ENCODE measurements around the gene PHACTR4. TPM values are rescaled to one million over a fixed set of nuclear protein-coding genes. Genes with fewer than 3 reads are reported as not detected.
"Not testable (repeated sequence)": the region's sequence is repeated elsewhere in the genome, so short reads cannot be mapped to it uniquely, and the experiment has no call there.

The PHACTR4 gene
- total RNA-seq, 1 donor from 2014 or later, result 31.3 TPM

DNA sequence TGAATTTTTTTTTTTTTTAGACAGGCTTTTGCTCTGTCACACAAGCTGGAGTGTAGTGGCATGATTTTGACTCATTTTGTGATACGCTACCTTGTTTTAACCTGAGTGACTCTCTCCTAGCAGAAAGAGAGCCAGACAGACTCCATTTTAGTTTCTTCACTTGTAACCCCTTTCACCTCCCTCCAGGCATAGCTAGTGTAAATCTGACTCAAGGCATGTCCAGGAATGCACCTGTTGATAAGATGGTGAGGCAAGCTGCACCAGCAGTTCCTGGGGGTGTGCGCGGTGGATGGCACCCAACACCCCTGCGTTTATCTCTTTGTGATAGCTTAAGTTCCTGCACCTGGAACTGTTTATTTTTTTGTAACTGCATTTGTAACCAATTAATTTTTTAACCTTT lies 4.7 kb upstream of the PHACTR4 start:
- H3K36me3 ChIP-seq (ENCODE audit: control insufficient read depth, insufficient read depth, low read length), result no peaks in the 10 kb centered on the region
- TF ChIP-seq, protein P1, sequence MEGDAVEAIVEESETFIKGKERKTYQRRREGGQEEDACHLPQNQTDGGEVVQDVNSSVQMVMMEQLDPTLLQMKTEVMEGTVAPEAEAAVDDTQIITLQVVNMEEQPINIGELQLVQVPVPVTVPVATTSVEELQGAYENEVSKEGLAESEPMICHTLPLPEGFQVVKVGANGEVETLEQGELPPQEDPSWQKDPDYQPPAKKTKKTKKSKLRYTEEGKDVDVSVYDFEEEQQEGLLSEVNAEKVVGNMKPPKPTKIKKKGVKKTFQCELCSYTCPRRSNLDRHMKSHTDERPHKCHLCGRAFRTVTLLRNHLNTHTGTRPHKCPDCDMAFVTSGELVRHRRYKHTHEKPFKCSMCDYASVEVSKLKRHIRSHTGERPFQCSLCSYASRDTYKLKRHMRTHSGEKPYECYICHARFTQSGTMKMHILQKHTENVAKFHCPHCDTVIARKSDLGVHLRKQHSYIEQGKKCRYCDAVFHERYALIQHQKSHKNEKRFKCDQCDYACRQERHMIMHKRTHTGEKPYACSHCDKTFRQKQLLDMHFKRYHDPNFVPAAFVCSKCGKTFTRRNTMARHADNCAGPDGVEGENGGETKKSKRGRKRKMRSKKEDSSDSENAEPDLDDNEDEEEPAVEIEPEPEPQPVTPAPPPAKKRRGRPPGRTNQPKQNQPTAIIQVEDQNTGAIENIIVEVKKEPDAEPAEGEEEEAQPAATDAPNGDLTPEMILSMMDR (IDR thresholded peaks at IDR 0.05; ENCODE audit: insufficient read depth, low read length, poor library complexity, severe bottlenecking), result no peak
- no peaks in the 10 kb centered on the region for H3K27me3 ChIP-seq (ENCODE audit: control insufficient read depth, insufficient read depth, low read length)
- no peak for DNase-seq (ENCODE audit: low read depth)
- H3K4me3 ChIP-seq (ENCODE audit: low read depth, low read length), result no peak overlapping the region

DNA sequence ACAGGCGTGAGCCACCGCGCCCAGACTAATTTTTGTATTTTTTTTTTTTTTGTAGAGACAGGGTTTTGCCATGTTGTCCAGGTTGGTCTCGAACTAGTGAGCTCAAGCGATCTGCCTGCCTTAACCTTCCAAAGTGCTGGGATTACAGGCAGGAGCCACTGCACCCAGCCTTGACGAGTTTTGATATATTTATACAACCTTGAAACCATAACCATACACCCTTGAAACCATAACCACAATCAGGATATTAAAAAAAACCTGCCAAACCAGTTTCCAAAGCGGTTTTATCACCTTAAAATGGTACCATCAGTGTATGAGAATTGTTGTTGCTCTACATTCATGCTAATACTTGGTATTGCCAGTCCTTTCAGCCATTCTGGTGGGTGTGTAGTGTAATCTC lies 3.7 kb upstream of the PHACTR4 start:
- Histone ChIP-seq H3K4me3 (ENCODE audit: low read depth, low read length) (no peak overlapping the region), H3K36me3 (ENCODE audit: control insufficient read depth, insufficient read depth, low read length) (no peaks in the 10 kb centered on the region), H3K27me3 (ENCODE audit: control insufficient read depth, insufficient read depth, low read length) (no peaks in the 10 kb centered on the region)
- DNase-seq (ENCODE audit: low read depth), result no peak
- TF ChIP-seq, protein P1 (IDR thresholded peaks at IDR 0.05; ENCODE audit: insufficient read depth, low read length, poor library complexity, severe bottlenecking), result no peak

DNA sequence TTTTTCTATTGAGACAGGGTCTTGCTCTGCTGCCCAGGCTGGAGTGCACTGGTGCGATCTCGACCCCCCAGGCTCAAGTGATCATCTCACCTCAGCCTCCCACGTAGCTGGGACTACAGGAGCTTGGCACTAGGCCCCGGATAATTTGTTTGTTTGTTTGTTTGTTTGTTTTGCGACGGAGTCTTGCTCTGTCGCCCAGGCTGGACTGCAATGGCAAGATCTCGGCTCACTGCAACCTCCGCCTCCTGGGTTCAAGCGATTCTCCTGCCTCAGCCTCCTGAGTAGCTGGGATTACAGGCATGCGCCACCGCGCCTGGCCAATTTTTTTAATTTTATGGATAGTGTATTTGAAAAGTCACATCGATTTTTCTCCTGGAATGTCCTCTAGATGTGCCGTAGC lies 932 bp upstream of the PHACTR4 start:
- H3K27me3 ChIP-seq (ENCODE audit: control insufficient read depth, insufficient read depth, low read length); DNase-seq (ENCODE audit: low read depth); H3K36me3 ChIP-seq (ENCODE audit: control insufficient read depth, insufficient read depth, low read length); H3K4me3 ChIP-seq (ENCODE audit: low read depth, low read length): not testable (repeated sequence)

DNA sequence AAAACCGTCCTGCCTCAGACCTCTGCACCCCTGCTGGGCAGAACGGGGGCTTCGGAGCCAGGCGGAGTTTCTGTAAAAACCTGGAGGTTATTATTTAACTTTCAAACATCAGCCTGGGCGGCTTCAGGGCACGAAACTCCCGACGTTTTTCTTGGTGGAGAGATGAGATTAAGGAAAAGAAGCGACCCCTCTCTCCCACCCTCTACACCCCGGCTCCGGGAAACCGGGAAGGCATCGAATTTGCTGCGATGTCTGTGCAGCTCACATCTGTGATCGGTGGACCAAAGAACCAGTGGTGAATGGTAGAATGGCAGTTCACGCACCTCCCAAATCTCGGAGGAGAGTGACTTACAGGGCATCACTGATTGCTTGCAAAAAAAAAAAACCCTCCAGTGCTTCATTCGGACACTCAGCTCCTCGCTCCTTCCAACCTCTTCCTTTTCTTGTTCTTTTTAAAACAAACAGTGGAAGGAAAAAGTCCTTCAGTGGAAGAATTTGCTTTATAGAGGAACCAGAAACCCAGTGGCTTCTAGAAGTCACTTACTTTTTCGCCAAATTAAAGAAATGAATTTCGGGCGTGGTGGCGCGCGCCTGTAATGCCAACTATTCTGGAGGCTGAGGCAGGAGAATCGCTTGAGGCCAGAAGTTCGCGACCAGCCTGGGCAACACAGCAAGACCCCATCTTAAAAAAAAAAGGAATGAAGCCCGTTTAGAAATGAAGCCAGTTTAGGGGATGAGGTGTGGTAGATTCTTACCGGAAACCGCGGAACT lies 884 bp downstream of the PHACTR4 start:
- TF ChIP-seq, protein P1 (IDR thresholded peaks at IDR 0.05; ENCODE audit: insufficient read depth, low read length, poor library complexity, severe bottlenecking), result no peak
- no peak for DNase-seq (ENCODE audit: low read depth)
- Histone ChIP-seq H3K4me3 (ENCODE audit: low read depth, low read length) (peak overlapping the region; percentile 73), H3K36me3 (ENCODE audit: control insufficient read depth, insufficient read depth, low read length) (no peaks in the 10 kb centered on the region), H3K27me3 (ENCODE audit: control insufficient read depth, insufficient read depth, low read length) (no peaks in the 10 kb centered on the region)

DNA sequence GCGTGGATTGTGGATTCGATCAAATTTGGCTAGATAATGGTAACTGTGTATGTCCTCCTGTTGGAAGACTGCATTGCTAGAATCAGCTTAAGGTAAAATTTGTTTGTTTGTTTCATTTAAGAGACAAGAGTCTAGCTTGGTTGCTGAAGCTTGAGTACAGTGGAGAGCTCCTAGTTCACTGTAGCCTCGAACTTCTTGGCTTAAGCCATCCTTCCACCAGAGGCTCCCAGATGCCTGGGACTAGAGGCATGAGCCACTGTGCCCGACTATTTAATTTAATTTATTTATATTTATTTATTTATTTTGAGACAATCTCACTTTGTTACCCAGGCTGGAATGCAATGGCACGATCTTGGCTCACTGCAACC lies 1.5 kb downstream of the PHACTR4 start:
- H3K4me3 ChIP-seq (ENCODE audit: low read depth, low read length), result peak overlapping the region; percentile 73
- no peaks in the 10 kb centered on the region for H3K27me3 ChIP-seq (ENCODE audit: control insufficient read depth, insufficient read depth, low read length)
- no peak for DNase-seq (ENCODE audit: low read depth)
- TF ChIP-seq, protein P1 (IDR thresholded peaks at IDR 0.05; ENCODE audit: insufficient read depth, low read length, poor library complexity, severe bottlenecking), result no peak
- H3K36me3 ChIP-seq (ENCODE audit: control insufficient read depth, insufficient read depth, low read length), result no peaks in the 10 kb centered on the region

DNA sequence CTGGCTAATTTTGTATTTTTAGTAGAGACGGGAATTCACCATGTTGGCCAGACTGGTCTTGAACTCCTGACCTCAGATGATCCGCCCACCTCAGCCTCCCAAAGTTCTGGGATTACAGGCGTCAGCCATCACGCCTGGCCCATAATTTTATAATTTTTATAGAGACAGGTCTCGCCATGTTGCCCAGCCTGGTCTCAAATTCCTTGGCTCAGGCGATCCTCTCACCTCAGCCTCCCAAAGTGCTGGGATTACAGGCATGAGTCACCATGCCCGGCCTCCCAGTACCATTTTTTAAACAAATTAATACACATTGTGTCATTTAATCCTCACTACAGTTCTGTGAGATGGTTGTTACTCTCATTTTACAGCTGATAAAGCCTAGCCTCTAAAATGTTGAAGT lies 3.9 kb downstream of the PHACTR4 start:
- not testable (repeated sequence) for H3K27me3 ChIP-seq (ENCODE audit: control insufficient read depth, insufficient read depth, low read length); H3K4me3 ChIP-seq (ENCODE audit: low read depth, low read length); H3K36me3 ChIP-seq (ENCODE audit: control insufficient read depth, insufficient read depth, low read length); DNase-seq (ENCODE audit: low read depth)

DNA sequence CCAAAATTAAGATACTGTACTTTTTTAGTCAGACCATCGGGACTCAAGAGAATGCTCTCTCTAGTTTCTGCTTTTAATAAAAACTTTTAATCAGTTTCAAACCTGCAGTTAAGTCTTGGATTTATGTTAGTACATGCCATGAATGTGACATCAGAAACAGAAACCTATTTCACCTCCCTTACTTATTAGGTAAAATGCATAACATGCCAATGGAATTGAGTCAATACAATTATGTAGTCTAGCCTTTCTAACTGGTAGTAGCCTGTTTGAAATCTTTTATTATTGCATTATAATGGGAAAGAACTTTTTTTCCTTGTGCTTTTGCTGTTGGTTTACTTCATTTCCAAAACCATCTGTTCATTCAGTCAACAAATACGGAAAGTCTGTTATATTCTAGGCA lies 4.8 kb downstream of the PHACTR4 start:
- Histone ChIP-seq H3K27me3 (ENCODE audit: control insufficient read depth, insufficient read depth, low read length) (no peaks in the 10 kb centered on the region), H3K36me3 (ENCODE audit: control insufficient read depth, insufficient read depth, low read length) (no peaks in the 10 kb centered on the region), H3K4me3 (ENCODE audit: low read depth, low read length) (no peak overlapping the region)
- DNase-seq (ENCODE audit: low read depth), result no peak
- TF ChIP-seq, protein P1 (IDR thresholded peaks at IDR 0.05; ENCODE audit: insufficient read depth, low read length, poor library complexity, severe bottlenecking), result no peak

DNA sequence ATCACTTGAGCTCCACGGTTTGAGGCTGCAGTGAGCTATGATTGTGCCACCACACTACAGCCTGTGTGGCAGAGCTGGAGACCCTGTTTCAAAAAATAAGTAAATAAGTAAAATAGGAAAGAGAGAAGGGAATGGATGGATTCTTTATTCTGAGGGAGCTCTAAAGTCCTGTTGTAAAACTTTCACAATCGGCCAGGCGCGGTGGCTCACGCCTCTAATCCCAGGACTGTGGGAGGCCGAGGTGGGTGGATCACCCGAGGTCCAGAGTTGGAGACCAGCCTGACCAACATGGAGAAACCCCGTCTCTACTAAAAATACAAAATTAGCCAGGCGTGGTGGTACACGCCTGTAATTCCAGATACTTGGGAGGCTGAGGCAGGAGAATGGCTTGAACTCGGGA lies 6.1 kb downstream of the PHACTR4 start:
- H3K36me3 ChIP-seq (ENCODE audit: control insufficient read depth, insufficient read depth, low read length); DNase-seq (ENCODE audit: low read depth); H3K4me3 ChIP-seq (ENCODE audit: low read depth, low read length); H3K27me3 ChIP-seq (ENCODE audit: control insufficient read depth, insufficient read depth, low read length): not testable (repeated sequence)

DNA sequence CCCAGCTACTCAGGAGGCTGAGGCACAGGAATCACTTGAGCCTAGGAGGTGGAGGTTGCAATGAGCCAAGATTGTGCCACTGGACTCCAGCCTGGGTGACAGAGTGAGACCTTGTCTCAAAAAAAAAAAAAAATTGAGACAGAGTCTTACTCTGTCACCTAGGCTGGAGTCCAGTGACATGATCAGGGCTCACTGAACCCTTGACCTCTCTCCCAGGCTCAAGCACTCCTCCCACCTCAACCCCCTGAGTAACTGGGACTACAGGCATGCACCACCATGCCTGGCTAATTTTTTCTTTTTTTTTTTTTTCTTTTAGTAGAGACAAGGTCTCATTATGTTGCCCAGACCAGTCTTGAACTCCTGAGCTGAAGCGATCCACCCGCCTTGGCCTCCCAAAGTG lies 6.7 kb downstream of the PHACTR4 start:
- not testable (repeated sequence) for H3K4me3 ChIP-seq (ENCODE audit: low read depth, low read length); DNase-seq (ENCODE audit: low read depth); H3K36me3 ChIP-seq (ENCODE audit: control insufficient read depth, insufficient read depth, low read length); H3K27me3 ChIP-seq (ENCODE audit: control insufficient read depth, insufficient read depth, low read length)
